ENCODE data around the gene PLEKHN1. TPM values are rescaled to one million over a fixed set of nuclear protein-coding genes. Genes with fewer than 3 reads are reported as not detected.
A peak's percentile ranks its signal among the peaks of the same experiment; 100 is the strongest.

The PLEKHN1 gene
- polyA plus RNA-seq, 1 experiment: 0.88 TPM

DNA sequence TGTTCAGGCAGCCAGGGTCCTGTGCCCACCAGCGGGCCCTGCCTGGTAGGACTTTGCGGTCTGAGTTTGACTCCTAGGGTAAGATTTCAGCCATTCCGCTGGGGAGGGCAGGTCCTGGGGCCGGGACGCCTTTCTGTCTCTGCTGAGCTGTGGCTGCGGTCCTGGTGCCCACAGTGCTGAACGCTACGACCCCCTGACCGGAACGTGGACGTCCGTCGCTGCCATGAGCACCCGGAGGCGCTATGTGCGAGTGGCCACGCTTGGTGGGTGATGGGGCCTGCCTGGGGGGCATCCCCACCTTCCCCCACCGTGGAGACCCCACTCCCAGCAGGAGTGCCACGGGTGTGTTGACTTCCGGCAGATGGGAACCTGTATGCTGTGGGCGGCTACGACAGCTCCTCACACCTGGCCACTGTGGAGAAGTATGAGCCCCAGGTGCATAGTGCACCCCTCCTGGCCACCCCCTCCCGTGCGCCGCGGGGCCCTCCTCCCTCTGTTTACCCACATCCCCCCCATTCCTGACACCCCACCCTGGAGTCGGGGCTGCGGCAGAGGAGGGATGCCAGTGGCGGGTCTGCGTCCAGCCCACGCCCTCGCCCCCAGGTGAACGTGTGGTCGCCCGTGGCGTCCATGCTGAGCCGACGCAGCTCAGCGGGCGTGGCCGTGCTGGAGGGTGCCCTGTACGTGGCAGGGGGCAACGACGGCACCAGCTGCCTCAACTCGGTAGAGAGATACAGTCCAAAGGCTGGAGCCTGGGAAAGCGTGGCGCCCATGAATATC is 2.3 kb upstream of the PLEKHN1 start:
- TF ChIP-seq, protein P1, sequence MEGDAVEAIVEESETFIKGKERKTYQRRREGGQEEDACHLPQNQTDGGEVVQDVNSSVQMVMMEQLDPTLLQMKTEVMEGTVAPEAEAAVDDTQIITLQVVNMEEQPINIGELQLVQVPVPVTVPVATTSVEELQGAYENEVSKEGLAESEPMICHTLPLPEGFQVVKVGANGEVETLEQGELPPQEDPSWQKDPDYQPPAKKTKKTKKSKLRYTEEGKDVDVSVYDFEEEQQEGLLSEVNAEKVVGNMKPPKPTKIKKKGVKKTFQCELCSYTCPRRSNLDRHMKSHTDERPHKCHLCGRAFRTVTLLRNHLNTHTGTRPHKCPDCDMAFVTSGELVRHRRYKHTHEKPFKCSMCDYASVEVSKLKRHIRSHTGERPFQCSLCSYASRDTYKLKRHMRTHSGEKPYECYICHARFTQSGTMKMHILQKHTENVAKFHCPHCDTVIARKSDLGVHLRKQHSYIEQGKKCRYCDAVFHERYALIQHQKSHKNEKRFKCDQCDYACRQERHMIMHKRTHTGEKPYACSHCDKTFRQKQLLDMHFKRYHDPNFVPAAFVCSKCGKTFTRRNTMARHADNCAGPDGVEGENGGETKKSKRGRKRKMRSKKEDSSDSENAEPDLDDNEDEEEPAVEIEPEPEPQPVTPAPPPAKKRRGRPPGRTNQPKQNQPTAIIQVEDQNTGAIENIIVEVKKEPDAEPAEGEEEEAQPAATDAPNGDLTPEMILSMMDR (IDR thresholded peaks at IDR 0.05; ENCODE audit: insufficient read depth, low read depth, low read length): no peak
- ChIA-PET CTCF (no interaction called here), POLR2A (interaction anchor here (0.6 kb wide), 1 partner anchor 36 kb away, joined by 3 read pairs; the partner anchor contains the start of gene HES4)

DNA sequence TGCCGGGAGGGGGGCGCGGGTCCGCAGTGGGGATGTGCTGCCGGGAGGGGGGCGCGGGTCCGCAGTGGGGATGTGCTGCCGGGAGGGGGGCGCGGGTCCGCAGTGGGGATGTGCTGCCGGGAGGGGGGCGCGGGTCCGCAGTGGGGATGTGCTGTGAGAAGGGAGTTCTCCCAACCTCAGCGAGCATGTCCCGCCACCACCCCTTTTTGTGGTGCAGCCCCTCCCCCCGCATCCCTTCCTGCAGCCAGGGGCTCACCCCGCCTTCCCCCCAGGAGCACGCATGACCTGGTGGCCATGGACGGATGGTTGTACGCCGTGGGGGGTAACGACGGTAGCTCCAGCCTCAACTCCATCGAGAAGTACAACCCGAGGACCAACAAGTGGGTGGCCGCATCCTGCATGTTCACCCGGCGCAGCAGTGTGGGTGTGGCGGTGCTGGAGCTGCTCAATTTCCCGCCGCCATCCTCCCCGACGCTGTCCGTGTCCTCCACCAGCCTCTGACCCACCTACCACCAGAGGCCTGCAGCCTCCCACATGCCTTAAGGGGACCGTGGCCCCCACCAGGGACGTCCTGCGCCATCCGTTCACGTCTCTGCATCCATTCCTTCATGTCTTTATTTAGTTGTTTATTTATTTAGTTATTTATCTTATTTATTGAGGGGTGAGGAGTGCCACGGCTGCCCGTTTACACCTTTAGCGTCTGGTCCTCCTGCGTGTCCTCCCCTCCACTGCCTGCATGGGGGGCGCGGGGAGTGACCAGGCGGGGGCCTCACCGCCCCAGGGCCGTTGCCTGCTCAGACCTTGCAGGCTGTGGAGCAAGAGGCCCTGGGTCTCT is 1.4 kb upstream of the PLEKHN1 start:
- ChIA-PET CTCF (interaction anchor here (1.0 to 2.6 kb wide), 2 partner anchors 11 to 44 kb away, joined by 3 to 11 read pairs; no protein-coding TSS in a partner anchor), POLR2A (no interaction called here)
- TF ChIP-seq, protein P1 (IDR thresholded peaks at IDR 0.05; ENCODE audit: insufficient read depth, low read depth, low read length): no peak
- H3K4me3 ChIP-seq (ENCODE audit: low read depth, low read length): no peak overlapping the region
- no peak for DNase-seq (ENCODE audit: low read depth)
- H3K27me3 ChIP-seq (ENCODE audit: control insufficient read depth, insufficient read depth, low read length): no peaks in the 10 kb centered on the region
- H3K36me3 ChIP-seq (ENCODE audit: control insufficient read depth, insufficient read depth, low read length): peaks cover 11% of the 10 kb centered on the region; the same call in 1 of the 2 replicates

More for the DNA sequence above, 2.3 kb upstream of the PLEKHN1 start:
- Histone ChIP-seq H3K27me3 (ENCODE audit: control insufficient read depth, insufficient read depth, low read length) (no peaks in the 10 kb centered on the region), H3K36me3 (ENCODE audit: control insufficient read depth, insufficient read depth, low read length) (peaks cover 11% of the 10 kb centered on the region; the same call in 1 of the 2 replicates), H3K4me3 (ENCODE audit: low read depth, low read length) (no peak overlapping the region)
- no peak for DNase-seq (ENCODE audit: low read depth)

DNA sequence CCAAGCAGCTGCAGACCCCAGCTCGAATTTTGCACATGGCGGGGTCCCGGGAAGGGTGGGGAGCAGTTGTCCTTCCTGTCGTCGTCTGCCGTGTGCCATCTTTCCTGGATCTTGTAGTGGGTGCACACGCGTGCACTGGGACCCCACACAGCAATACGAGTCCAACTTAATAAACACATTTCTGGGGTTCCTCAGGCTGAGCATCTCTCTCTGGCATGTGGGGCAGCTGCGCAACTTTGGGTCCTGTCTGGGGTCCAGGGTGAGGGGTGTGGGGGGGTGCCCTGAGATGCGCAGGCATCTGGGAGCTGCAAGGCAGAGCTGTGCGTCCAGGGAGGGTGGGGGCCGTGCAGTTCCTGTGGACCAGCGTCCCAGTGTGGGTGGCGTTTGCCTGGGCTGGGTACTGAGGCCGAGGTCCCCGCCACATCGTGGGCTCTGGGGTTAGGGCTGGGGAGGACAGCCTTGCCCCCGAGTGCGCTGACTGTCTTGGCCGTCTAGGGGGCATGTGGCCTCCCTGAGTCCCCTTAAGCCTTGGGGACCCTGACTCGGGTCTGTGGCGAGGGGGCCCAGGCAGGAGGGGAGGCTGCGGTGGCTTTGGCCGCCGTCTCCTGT is 652 bp upstream of the PLEKHN1 start:
- H3K27me3 ChIP-seq (ENCODE audit: control insufficient read depth, insufficient read depth, low read length): no peaks in the 10 kb centered on the region
- CTCF ChIA-PET: interaction anchor here (1.0 to 2.6 kb wide), 2 partner anchors 10 to 45 kb away, joined by 3 to 11 read pairs; no protein-coding TSS in a partner anchor
- no peak overlapping the region for H3K4me3 ChIP-seq (ENCODE audit: low read depth, low read length)
- no peak for DNase-seq (ENCODE audit: low read depth)
- TF ChIP-seq, protein P1 (IDR thresholded peaks at IDR 0.05; ENCODE audit: insufficient read depth, low read depth, low read length): no peak
- H3K36me3 ChIP-seq (ENCODE audit: control insufficient read depth, insufficient read depth, low read length): peaks cover 11% of the 10 kb centered on the region; the same call in 1 of the 2 replicates
- POLR2A ChIA-PET: no interaction called here

DNA sequence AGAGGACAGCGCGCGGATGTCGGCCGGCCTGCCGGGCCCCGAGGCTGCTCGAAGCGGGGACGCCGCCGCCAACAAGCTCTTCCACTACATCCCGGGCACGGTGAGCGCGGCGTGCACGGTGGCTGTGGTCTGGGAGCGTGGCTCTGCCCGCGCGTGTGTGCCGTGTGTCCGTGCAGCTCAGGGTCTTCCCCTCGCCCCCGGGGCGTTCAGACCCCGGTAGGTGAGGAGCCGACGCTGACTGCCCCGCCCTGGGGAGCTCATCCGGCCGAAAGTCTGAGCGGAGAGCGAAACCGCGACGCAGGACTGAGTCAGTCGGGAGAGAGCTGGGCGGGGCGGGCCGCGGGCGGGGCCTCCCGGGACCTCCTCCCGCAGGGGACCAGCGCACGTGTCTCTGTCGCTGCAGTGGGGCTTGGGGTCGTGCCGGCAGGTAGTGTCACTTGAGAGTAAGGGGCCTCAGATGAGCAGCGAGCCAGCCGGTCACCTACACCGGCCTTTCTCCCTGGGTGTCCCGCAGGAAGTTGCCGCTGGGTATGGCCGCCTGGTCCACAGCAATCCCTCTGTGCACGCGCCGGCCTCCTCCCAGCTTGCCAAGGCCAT is 520 bp downstream of the PLEKHN1 start:
- ChIA-PET CTCF (interaction anchor here (1.0 to 2.6 kb wide), 4 partner anchors 9 to 97 kb away, joined by 4 to 11 read pairs (median 6); no protein-coding TSS in a partner anchor), POLR2A (no interaction called here)
- Histone ChIP-seq H3K4me3 (ENCODE audit: low read depth, low read length) (peak overlapping the region; percentile 79), H3K36me3 (ENCODE audit: control insufficient read depth, insufficient read depth, low read length) (peaks cover 11% of the 10 kb centered on the region; the same call in 1 of the 2 replicates), H3K27me3 (ENCODE audit: control insufficient read depth, insufficient read depth, low read length) (no peaks in the 10 kb centered on the region)
- no peak for DNase-seq (ENCODE audit: low read depth)
- TF ChIP-seq, protein P1 (IDR thresholded peaks at IDR 0.05; ENCODE audit: insufficient read depth, low read depth, low read length): no peak
